GM19351 (cell line): Measurements from ENCODE around the gene TREML1.
"Not testable (repeated sequence)": the region's sequence is repeated elsewhere in the genome, so short reads cannot be mapped to it uniquely, and the experiment has no call there.

Source experiments
- ATAC-seq: cut with Tn5 transposase; IDR thresholded peaks from one replicate; pipeline ENCODE4 v1.9.1; 2021; ENCODE audit warnings: mild to moderate bottlenecking, moderate library complexity; ENCODE audit not compliant: unreplicated experiment

Gene TREML1

GRCh38 chr6:41153992-41154625 lies at the start of gene TREML1:
Gene TREML1 (minus strand): TSS chr6:41154347. CDS start chr6:41154288, 59 bp downstream.
- ATAC-seq: no peak

- ATAC-seq: no peak
These were observed 47.6 kb upstream of the TREML1 start for GRCh38 chr6:41201764-41202173.

- peak; percentile 26 for ATAC-seq
These were observed 47.0 kb upstream of the TREML1 start, which contains the start of gene TREML2 for GRCh38 chr6:41200901-41201763. Gene TREML2 (minus strand): TSS chr6:41201149. CDS start chr6:41201008, 141 bp downstream.

- peak; percentile 30 for ATAC-seq
These were observed 46.3 kb upstream of the TREML1 start for GRCh38 chr6:41200296-41200900.

GRCh38 chr6:41199552-41200246 lies 45.6 kb upstream of the TREML1 start:
- peak; percentile 64 for ATAC-seq

- ATAC-seq: no peak
These were observed 43.1 kb upstream of the TREML1 start for GRCh38 chr6:41197234-41197633.

- ATAC-seq: no peak
These were observed 40.2 kb upstream of the TREML1 start for GRCh38 chr6:41194386-41194785.

GRCh38 chr6:41193884-41194283 lies 39.7 kb upstream of the TREML1 start:
- no peak for ATAC-seq

GRCh38 chr6:41193171-41193734 lies 39.1 kb upstream of the TREML1 start:
- ATAC-seq: no peak

- ATAC-seq: no peak
These were observed 37.4 kb upstream of the TREML1 start for GRCh38 chr6:41191569-41191968.

GRCh38 chr6:41190791-41191190 lies 36.6 kb upstream of the TREML1 start:
- ATAC-seq: no peak

GRCh38 chr6:41189967-41190366 lies 35.8 kb upstream of the TREML1 start:
- ATAC-seq: no peak

GRCh38 chr6:41189046-41189445 lies 34.9 kb upstream of the TREML1 start:
- not testable (repeated sequence) for ATAC-seq

GRCh38 chr6:41187924-41188886 lies 34.1 kb upstream of the TREML1 start:
- ATAC-seq: no peak

GRCh38 chr6:41186031-41186562 lies 31.9 kb upstream of the TREML1 start:
- no peak for ATAC-seq

GRCh38 chr6:41184761-41185160 lies 30.6 kb upstream of the TREML1 start:
- no peak for ATAC-seq

GRCh38 chr6:41182069-41183034 lies 28.2 kb upstream of the TREML1 start:
- ATAC-seq: no peak

- no peak for ATAC-seq
These were observed 27.4 kb upstream of the TREML1 start for GRCh38 chr6:41181566-41181965.
